Adrenal gland (tissue), 5 donors: Measurements from ENCODE around the gene MYO9B.
"Not testable (repeated sequence)": the region's sequence is repeated elsewhere in the genome, so short reads cannot be mapped to it uniquely, and the experiment has no call there.

ENCODE experiments used
- POLR2A ChIP-seq, 2 donors: fragments of 450-650 bp; IDR thresholded peaks; one replicate each; pipeline ENCODE4 v1.6.1; 2017; ENCODE audit warnings: antibody characterized with exemption in 2 of 2, mild to moderate bottlenecking in 2 of 2, moderate library complexity in 1 of 2
- TF ChIP-seq, protein P1 (sequence below), 6 experiments: fragments of 450-650 bp in 4 of 6; fragments of 200-600 bp in 2 of 6; sonication (generic) in 1 of 6; IDR thresholded peaks; 1 replicate in 5 of 6; 2 replicates in 1 of 6; pipeline versions ENCODE4 v1.5.1 to v1.8.0; 2016 to 2021; ENCODE audit warnings: antibody characterized with exemption in 6 of 6, mild to moderate bottlenecking in 2 of 6, moderate library complexity in 1 of 6
- donor health status: DM: no; HTN: no; CAD: no.

GRCh38 chr19:17162131-17162530 lies 86.6 kb downstream of the MYO9B start:
- TF ChIP-seq, protein P1, sequence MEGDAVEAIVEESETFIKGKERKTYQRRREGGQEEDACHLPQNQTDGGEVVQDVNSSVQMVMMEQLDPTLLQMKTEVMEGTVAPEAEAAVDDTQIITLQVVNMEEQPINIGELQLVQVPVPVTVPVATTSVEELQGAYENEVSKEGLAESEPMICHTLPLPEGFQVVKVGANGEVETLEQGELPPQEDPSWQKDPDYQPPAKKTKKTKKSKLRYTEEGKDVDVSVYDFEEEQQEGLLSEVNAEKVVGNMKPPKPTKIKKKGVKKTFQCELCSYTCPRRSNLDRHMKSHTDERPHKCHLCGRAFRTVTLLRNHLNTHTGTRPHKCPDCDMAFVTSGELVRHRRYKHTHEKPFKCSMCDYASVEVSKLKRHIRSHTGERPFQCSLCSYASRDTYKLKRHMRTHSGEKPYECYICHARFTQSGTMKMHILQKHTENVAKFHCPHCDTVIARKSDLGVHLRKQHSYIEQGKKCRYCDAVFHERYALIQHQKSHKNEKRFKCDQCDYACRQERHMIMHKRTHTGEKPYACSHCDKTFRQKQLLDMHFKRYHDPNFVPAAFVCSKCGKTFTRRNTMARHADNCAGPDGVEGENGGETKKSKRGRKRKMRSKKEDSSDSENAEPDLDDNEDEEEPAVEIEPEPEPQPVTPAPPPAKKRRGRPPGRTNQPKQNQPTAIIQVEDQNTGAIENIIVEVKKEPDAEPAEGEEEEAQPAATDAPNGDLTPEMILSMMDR (IDR thresholded peaks at IDR 0.05): not testable (repeated sequence)
- not testable (repeated sequence) for TF ChIP-seq POLR2A (IDR thresholded peaks at IDR 0.05)
